GM12891 (cell line): ENCODE measurements around the gene C1orf216.

Experiments
- POLR2A ChIP-seq: IDR thresholded peaks from 2 replicates; pipeline ENCODE4 v1.6.1; 2011; ENCODE audit warnings: low read depth, low read length, control low read depth
- POLR2AphosphoS5 ChIP-seq: IDR thresholded peaks from 2 replicates; pipeline ENCODE4 v1.6.1; 2011; ENCODE audit warnings: low read depth, low read length, control low read depth

DNA sequence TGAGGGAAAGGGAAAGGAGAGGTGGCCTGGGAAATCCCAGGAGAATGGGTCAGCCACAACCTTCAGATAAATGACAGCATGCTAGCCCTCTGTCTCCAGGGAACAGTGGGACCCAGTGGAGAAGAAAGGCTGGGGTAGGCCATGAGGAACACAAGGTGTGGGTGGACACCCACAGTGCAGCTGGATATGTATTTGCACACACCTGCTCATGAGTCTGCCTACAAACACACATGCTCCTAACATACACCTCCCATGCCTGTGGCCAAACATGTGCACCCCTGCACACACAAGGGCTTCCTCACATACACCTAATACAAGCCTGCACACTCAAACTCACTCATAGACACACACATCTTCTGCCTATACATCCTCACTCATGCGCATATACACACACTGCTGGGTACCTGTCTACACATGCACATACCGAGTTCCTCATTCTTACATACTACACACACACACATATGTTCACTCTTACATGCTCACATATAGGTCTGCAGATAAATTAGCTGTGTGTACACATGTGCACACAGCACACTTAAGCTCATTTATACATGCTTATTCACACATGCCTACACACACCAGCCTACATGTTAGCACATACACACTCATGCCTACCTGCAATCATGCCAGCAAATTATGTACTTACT is 3.6 kb downstream of the C1orf216 start:
- no peak for TF ChIP-seq POLR2A
- no peak for TF ChIP-seq POLR2AphosphoS5
